Endodermal cell (in vitro differentiated cells): Measurements from ENCODE around the gene TBC1D16. TPM values are rescaled to one million over a fixed set of nuclear protein-coding genes. Genes with fewer than 3 reads are reported as not detected.
A peak's percentile ranks its signal among the peaks of the same experiment; 100 is the strongest.
"Not testable (repeated sequence)": the region's sequence is repeated elsewhere in the genome, so short reads cannot be mapped to it uniquely, and the experiment has no call there.

Experiments used
- DNase-seq: peaks from one replicate; pipeline ENCODE4 v3.0.0-alpha.2; 2017
- H3K27ac ChIP-seq: 2 replicates; pipeline ENCODE4 v1.5.1; 2013; ENCODE audit warnings: mild to moderate bottlenecking, low read depth, low read length, moderate library complexity
- H3K27me3 ChIP-seq: 2 replicates; pipeline ENCODE4 v1.6.1; 2013; ENCODE audit warnings: mild to moderate bottlenecking, low read length, moderate library complexity; ENCODE audit not compliant: insufficient read depth, control insufficient read depth, poor library complexity, severe bottlenecking
- H3K36me3 ChIP-seq: 2 replicates; pipeline ENCODE4 v1.7.0; 2013; ENCODE audit warnings: mild to moderate bottlenecking, low read length, moderate library complexity; ENCODE audit not compliant: control insufficient read depth, insufficient read depth
- H3K4me1 ChIP-seq: one replicate; pipeline ENCODE4 v1.7.0; 2013; ENCODE audit warnings: low read length; ENCODE audit not compliant: control insufficient read depth, insufficient read depth
- H3K4me3 ChIP-seq: 2 replicates; pipeline ENCODE4 v1.5.1; 2013; ENCODE audit warnings: mild to moderate bottlenecking, low read length, moderate library complexity
- H3K9ac ChIP-seq: 2 replicates; pipeline ENCODE4 v1.6.1; 2013; ENCODE audit warnings: mild to moderate bottlenecking, low read length, moderate library complexity; ENCODE audit not compliant: poor library complexity, severe bottlenecking; ENCODE audit errors: extremely low read depth
- H3K9me3 ChIP-seq: 2 replicates; pipeline ENCODE4 v1.6.1; 2013; ENCODE audit warnings: mild to moderate bottlenecking, low read length, moderate library complexity; ENCODE audit not compliant: control insufficient read depth
- H3K27ac Mint-ChIP-seq: 2 replicates; pipeline ENCODE4 v1.8.0; 2020; ENCODE audit warnings: mixed read lengths
- H3K27me3 Mint-ChIP-seq: 2 replicates; pipeline ENCODE4 v1.8.0; 2021; ENCODE audit warnings: mild to moderate bottlenecking, mixed read lengths; ENCODE audit not compliant: insufficient read depth
- H3K36me3 Mint-ChIP-seq: 2 replicates; pipeline ENCODE4 v1.8.0; 2020; ENCODE audit warnings: low read depth, mixed read lengths
- H3K4me1 Mint-ChIP-seq: 2 replicates; pipeline ENCODE4 v1.8.0; 2020; ENCODE audit warnings: mixed read lengths
- H3K4me3 Mint-ChIP-seq: 2 replicates; pipeline ENCODE4 v1.8.0; 2020; ENCODE audit warnings: mild to moderate bottlenecking, moderate library complexity, mixed read lengths
- H3K9me3 Mint-ChIP-seq: 2 replicates; pipeline ENCODE4 v1.8.0; 2020; ENCODE audit warnings: mild to moderate bottlenecking, mixed read lengths
- WGBS, 2 experiments: methylation state at CpG; one replicate each; pipeline versions ENCODE4 v1.1.5 to v1.1.7; 2013; ENCODE audit warnings: missing lambda C conversion rate in 2 of 2, mixed read lengths in 1 of 2; ENCODE audit not compliant: insufficient coverage in 1 of 2, insufficient read length in 1 of 2; 5-methylcytosine and 5-hydroxymethylcytosine counted together
- total RNA-seq, 2 donors: library from RNA; stranded (reverse); fragmentation: NEBNext Ultra II Directional in 1 of 2; extraction: Animal tissue kit (Norgen Biotek cat#: 25700) in 1 of 2; gene quantifications; 2 replicates in 1 of 2; 3 replicates in 1 of 2; pipeline ENCODE4 v1.2.1, GENCODE V29; 2021
- TF ChIP-seq, protein P1 (sequence below): fragments of 200-600 bp; sonication (generic); conservative IDR thresholded peaks from 2 replicates; pipeline ENCODE4 v1.5.0; 2021; ENCODE audit warnings: antibody characterized with exemption, mild to moderate bottlenecking

TBC1D16 gene
- total RNA-seq, 2 donors from 2014 or later = 88.2 to 116 TPM

DNA sequence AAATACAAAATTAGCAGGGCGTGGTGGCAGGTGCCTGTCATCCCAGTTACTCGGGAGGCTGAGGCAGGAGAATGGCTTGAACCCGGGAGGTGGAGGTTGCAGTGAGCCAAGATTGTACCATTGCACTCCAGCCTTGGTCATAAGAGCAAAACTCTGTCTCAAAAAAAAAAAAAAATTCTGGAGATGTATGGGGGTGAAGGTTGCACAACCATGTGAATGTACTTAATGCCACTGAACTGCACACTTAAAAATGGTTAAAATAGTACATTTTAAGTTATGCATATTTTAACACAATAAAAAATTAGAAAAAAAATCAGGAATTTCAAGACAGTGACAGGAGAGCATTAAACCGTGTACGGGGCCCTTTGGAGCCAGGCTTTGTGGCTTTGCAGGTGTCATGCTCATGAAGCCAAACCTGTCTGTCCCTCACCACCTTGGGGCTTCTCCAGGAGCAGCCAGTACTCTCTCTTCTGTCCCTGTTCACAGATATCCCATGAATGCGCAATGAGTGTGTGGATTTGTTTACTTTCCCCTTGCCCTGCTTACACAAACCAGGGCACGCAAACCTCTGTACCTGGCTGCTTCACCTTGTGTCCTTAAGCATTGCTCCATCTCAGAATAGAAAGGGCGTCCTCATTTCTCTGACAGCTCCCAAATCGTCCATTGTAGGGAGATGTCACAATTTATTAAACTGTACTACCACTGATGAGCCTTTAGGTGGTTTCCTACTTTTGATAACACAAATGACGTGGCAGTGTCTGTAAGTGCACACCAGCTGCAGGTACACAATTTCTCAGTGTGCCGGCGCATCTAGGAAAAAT is 138.2 kb downstream of the TBC1D16 start:
- Histone ChIP-seq H3K9ac (no peak overlapping the region), H3K4me1 (no peaks in the 10 kb centered on the region), H3K27me3 (no peaks in the 10 kb centered on the region), H3K36me3 (no peaks in the 10 kb centered on the region), H3K9me3 (no peaks in the 10 kb centered on the region), H3K4me3 (no peak overlapping the region), H3K27ac (no peak overlapping the region)
- H3K9me3 Mint-ChIP-seq = peaks cover 7% of the 10 kb centered on the region
- peaks cover 29% of the 10 kb centered on the region for H3K27me3 Mint-ChIP-seq
- 91 to 93% methylated on average over 12 of the region's 12 CpGs for WGBS, 2 experiments
- TF ChIP-seq, protein P1, sequence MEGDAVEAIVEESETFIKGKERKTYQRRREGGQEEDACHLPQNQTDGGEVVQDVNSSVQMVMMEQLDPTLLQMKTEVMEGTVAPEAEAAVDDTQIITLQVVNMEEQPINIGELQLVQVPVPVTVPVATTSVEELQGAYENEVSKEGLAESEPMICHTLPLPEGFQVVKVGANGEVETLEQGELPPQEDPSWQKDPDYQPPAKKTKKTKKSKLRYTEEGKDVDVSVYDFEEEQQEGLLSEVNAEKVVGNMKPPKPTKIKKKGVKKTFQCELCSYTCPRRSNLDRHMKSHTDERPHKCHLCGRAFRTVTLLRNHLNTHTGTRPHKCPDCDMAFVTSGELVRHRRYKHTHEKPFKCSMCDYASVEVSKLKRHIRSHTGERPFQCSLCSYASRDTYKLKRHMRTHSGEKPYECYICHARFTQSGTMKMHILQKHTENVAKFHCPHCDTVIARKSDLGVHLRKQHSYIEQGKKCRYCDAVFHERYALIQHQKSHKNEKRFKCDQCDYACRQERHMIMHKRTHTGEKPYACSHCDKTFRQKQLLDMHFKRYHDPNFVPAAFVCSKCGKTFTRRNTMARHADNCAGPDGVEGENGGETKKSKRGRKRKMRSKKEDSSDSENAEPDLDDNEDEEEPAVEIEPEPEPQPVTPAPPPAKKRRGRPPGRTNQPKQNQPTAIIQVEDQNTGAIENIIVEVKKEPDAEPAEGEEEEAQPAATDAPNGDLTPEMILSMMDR = no peak
- no peak overlapping the region for H3K27ac Mint-ChIP-seq
- H3K4me3 Mint-ChIP-seq = no peak overlapping the region
- H3K4me1 Mint-ChIP-seq = no peaks in the 10 kb centered on the region
- no peaks in the 10 kb centered on the region for H3K36me3 Mint-ChIP-seq
- peak; percentile 26 for DNase-seq

DNA sequence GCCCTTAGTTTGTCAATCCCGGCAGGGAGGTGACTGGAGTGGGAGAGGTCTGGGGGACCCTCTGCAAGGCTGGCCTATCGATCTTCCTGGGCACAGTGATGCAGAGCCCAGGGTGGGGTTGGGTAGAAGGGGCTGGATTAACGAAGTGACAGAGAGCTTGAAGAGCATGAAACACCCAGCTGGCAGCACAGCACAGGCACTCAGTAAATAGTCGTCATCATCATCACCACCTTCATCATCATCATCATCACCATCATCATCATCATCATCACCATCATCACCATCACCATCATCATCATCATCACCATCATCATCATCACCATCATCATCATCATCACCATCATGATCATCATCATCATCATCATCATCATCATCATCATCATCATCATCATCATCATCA is 142.2 kb downstream of the TBC1D16 start:
- not testable (repeated sequence) for H3K4me1 ChIP-seq, H3K4me3 Mint-ChIP-seq, H3K4me3 ChIP-seq, H3K36me3 ChIP-seq, H3K36me3 Mint-ChIP-seq, H3K27ac Mint-ChIP-seq, H3K9me3 Mint-ChIP-seq, H3K27me3 ChIP-seq, H3K27ac ChIP-seq, H3K9ac ChIP-seq, H3K9me3 ChIP-seq, H3K4me1 Mint-ChIP-seq, DNase-seq
- H3K27me3 Mint-ChIP-seq = peaks cover 20% of the 10 kb centered on the region
- WGBS, 2 experiments = 80 to 81% methylated on average over 3 to 4 of the region's 4 CpGs

DNA sequence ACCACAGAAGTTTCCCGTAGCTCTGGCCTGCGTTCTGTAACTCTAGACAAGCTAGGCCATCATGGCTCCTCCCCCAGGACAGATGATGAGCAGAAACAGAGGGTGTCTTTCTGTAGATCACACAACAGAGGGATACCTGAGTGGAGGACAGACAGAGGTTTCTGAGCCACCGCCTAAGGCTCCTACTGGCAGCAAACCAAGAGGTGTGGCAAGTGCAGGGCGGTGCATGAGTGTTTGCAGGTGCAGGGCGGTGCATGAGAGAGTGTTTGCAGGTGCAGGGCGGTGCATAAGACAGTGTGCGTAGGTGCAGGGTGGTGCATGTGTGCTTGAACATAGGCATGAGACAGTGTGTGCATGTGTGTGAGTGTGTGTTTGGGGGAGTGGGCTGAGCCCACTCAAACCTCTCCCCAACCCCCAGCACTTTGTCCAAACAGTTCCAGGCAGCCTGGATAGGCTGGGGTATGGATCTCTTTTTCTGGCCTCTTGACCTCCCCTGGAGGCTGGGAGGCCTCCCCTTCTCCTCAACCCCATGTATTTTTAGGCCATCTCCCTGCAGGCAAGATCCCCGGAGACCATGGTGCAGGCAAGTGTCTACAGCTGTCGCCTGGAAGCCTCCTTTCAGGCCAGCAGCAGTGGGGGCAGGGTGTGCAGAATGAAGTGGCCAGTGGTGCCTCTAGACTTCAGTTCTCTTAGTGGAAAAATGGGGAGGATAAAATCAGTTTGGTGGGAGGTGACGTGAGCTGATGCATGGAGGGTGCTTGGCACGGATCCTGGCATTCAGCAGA is 143.0 kb downstream of the TBC1D16 start:
- H3K4me1 Mint-ChIP-seq = no peaks in the 10 kb centered on the region
- H3K36me3 Mint-ChIP-seq = no peaks in the 10 kb centered on the region
- no peaks in the 10 kb centered on the region for H3K9me3 Mint-ChIP-seq
- no peaks in the 10 kb centered on the region for H3K27me3 ChIP-seq
- WGBS, 2 experiments = 91 to 95% methylated on average over 7 to 11 of the region's 11 CpGs
- H3K27ac Mint-ChIP-seq = no peak overlapping the region
- peaks cover 22% of the 10 kb centered on the region for H3K27me3 Mint-ChIP-seq
- H3K4me1 ChIP-seq = no peaks in the 10 kb centered on the region
- no peak overlapping the region for H3K4me3 Mint-ChIP-seq
- H3K27ac ChIP-seq = no peak overlapping the region
- TF ChIP-seq, protein P1 = no peak
- no peaks in the 10 kb centered on the region for H3K36me3 ChIP-seq
- H3K4me3 ChIP-seq = no peak overlapping the region
- no peaks in the 10 kb centered on the region for H3K9me3 ChIP-seq
- H3K9ac ChIP-seq = no peak overlapping the region
- DNase-seq = no peak
